Measurements from ENCODE around the gene RRP8.

GRCh38 chr11:6625832-6626420 lies 22.5 kb upstream of the RRP8 start:
- TF ChIP-seq POLR2A (IDR thresholded peaks at IDR 0.05) (no peak), CTCF (IDR thresholded peaks at IDR 0.05) (no peak)

Measured in tibial nerve (tissue), 3 donors.